ENCODE data around the gene ORC3. TPM values are rescaled to one million over a fixed set of nuclear protein-coding genes. Genes with fewer than 3 reads are reported as not detected.
A peak's percentile ranks its signal among the peaks of the same experiment; 100 is the strongest.

ORC3 gene
- total RNA-seq, 1 experiment from 2014 or later = 32.7 TPM

DNA sequence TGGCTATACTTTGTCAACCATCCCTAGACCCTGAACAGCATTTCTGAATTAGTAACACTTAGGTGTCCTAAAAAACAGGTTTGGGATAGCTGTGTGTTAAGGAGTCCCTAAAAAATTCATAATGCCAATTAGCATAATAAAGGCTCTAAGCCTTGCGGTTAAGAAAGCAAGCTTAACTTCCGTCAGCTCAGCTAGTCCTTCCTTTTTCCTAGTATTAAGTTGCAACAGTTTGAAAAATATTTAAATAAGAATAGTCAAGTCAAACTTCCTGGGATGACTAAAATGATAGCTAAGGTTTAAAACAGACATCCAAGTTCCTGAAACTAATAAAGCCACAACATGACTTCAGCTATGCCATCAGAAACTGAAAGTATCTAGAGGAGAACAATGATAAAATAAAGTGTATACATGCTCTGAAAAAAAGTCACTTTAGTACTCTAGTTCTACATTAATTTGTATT, 108.6 kb downstream of the ORC3 start:
- Mint-ChIP-seq H3K36me3 (ENCODE audit: insufficient read depth, unreplicated experiment) (peaks cover 57% of the 10 kb centered on the region), H3K9me3 (ENCODE audit: low read depth, unreplicated experiment) (no peaks in the 10 kb centered on the region), H3K4me1 (ENCODE audit: low read depth, unreplicated experiment) (peaks cover 21% of the 10 kb centered on the region), H3K27ac (ENCODE audit: unreplicated experiment) (no peak overlapping the region), H3K4me3 (ENCODE audit: low read depth, unreplicated experiment) (peak overlapping the region; percentile 96), H3K27me3 (ENCODE audit: unreplicated experiment) (no peaks in the 10 kb centered on the region)
- BruUV-seq (replicated peaks) = no TSS peak
- intact Hi-C loops (cut with micrococcal nuclease; ENCODE audit: unreplicated experiment) = loop anchor here (10.0 kb wide), 1 partner anchor 96 kb away; no protein-coding TSS in a partner anchor
- no peak for DNase-seq
- CTCF ChIA-PET = interaction anchor here (0.6 to 0.9 kb wide), 3 partner anchors 14 to 418 kb away, joined by 3 to 6 read pairs (median 4); no protein-coding TSS in a partner anchor
- TF ChIP-seq, protein P1, sequence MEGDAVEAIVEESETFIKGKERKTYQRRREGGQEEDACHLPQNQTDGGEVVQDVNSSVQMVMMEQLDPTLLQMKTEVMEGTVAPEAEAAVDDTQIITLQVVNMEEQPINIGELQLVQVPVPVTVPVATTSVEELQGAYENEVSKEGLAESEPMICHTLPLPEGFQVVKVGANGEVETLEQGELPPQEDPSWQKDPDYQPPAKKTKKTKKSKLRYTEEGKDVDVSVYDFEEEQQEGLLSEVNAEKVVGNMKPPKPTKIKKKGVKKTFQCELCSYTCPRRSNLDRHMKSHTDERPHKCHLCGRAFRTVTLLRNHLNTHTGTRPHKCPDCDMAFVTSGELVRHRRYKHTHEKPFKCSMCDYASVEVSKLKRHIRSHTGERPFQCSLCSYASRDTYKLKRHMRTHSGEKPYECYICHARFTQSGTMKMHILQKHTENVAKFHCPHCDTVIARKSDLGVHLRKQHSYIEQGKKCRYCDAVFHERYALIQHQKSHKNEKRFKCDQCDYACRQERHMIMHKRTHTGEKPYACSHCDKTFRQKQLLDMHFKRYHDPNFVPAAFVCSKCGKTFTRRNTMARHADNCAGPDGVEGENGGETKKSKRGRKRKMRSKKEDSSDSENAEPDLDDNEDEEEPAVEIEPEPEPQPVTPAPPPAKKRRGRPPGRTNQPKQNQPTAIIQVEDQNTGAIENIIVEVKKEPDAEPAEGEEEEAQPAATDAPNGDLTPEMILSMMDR (IDR thresholded peaks at IDR 0.05; ENCODE audit: unreplicated experiment) = no peak

DNA sequence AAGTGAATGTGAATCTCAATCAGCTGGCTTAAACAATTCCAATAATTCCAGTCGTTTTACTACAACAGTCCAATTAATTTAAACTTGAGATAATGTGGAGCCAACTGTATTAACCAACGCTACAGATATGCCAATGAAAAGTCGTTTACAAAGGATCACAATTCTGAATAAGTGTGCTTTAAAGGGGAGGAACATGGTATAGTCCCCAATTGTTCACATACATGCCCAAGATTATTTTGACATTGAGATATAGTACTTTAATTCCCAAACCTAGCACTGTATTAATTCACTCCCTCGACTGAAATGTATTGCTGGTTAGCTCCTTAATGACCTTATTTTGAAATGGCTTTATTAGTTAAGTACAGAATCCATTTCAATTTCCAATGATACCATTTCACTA, 109.6 kb downstream of the ORC3 start:
- no peaks in the 10 kb centered on the region for H3K27me3 Mint-ChIP-seq (ENCODE audit: unreplicated experiment)
- H3K27ac Mint-ChIP-seq (ENCODE audit: unreplicated experiment) = no peak overlapping the region
- DNase-seq = no peak
- CTCF ChIA-PET = interaction anchor here (0.6 kb wide), 2 partner anchors 8 to 185 kb away, joined by 4 read pairs; no protein-coding TSS in a partner anchor
- TF ChIP-seq, protein P1 (IDR thresholded peaks at IDR 0.05; ENCODE audit: unreplicated experiment) = no peak
- TSS peak; percentile 41 for BruUV-seq (replicated peaks)
- H3K36me3 Mint-ChIP-seq (ENCODE audit: insufficient read depth, unreplicated experiment) = peaks cover 57% of the 10 kb centered on the region
- intact Hi-C loops (cut with micrococcal nuclease; ENCODE audit: unreplicated experiment) = loop anchor here (10.0 kb wide), 1 partner anchor 95 kb away; no protein-coding TSS in a partner anchor
- H3K4me3 Mint-ChIP-seq (ENCODE audit: low read depth, unreplicated experiment) = peak overlapping the region; percentile 96
- peaks cover 21% of the 10 kb centered on the region for H3K4me1 Mint-ChIP-seq (ENCODE audit: low read depth, unreplicated experiment)
- H3K9me3 Mint-ChIP-seq (ENCODE audit: low read depth, unreplicated experiment) = no peaks in the 10 kb centered on the region

DNA sequence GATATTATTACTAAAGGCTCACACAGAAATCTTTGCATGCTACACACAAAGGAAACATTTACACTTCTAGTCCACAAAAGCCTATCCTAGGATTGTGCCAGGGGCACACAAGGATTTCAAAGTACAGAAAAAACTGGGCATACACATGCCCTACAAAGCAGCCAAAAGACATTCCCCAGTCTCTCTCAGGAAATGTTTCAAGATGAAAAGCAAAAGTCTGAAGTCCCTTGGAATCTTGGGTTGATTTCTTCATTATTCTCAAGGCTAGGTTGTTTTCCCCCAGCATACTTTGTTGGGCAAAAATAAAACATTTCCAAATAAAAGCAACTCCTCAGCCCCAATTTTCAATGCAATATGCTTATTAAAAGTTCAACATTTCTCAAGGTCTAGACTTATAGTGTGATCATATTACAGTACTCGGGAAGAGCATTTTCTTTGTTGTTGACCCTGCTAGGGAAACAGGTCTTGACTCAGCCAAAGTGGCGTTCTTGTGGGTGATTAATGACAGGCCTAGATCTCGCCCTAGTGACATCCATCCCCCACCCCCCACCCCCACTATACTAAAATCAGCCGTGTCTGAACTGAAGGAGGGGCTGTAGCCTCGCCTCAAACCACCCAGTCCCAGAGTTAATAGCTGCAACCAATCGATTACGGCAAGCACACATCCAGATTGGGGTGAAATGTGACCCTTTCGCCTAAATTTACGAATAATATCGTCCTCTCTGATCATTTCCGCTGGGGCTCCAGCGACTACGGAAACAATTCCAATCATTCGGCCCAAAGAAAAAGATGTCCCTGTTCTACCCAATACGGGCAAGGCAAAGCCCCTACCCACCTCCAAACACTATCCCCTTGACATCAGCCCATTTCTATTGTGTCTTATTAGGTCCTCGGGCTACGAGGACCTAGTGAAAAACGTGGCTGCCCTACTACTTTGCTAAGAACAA, 110.7 kb downstream of the ORC3 start:
- intact Hi-C loops (cut with micrococcal nuclease; ENCODE audit: unreplicated experiment) = no loop called here
- DNase-seq = peak; percentile 36
- H3K4me1 Mint-ChIP-seq (ENCODE audit: low read depth, unreplicated experiment) = peaks cover 28% of the 10 kb centered on the region
- H3K9me3 Mint-ChIP-seq (ENCODE audit: low read depth, unreplicated experiment) = no peaks in the 10 kb centered on the region
- H3K27ac Mint-ChIP-seq (ENCODE audit: unreplicated experiment) = peak overlapping the region; percentile 85
- TF ChIP-seq, protein P1 (IDR thresholded peaks at IDR 0.05; ENCODE audit: unreplicated experiment) = no peak
- BruUV-seq (replicated peaks) = no TSS peak
- peak overlapping the region; percentile 96 for H3K4me3 Mint-ChIP-seq (ENCODE audit: low read depth, unreplicated experiment)
- no peaks in the 10 kb centered on the region for H3K27me3 Mint-ChIP-seq (ENCODE audit: unreplicated experiment)
- CTCF ChIA-PET = interaction anchor here (0.5 kb wide), 1 partner anchor 955 kb away, joined by 3 read pairs; no protein-coding TSS in a partner anchor
- peaks cover 55% of the 10 kb centered on the region for H3K36me3 Mint-ChIP-seq (ENCODE audit: insufficient read depth, unreplicated experiment)

DNA sequence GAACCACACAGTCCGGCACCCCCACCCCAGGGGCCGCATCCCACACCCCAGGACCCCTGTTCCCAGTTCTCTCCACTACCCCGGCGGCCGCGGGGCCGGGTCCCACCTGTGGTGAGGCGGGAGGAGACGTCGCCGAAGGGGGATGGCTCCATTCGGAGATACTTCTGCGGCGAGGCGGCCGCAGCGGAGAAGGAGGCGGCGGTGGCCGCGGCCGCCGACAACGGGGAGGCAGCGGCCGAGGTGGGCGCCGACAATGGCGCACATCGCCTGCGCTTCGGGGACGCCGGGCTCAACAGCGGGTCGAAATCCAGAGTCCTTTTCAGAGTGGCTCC, 111.4 kb downstream of the ORC3 start:
- TF ChIP-seq, protein P1 (IDR thresholded peaks at IDR 0.05; ENCODE audit: unreplicated experiment) = no peak
- BruUV-seq (replicated peaks) = no TSS peak
- peaks cover 49% of the 10 kb centered on the region for H3K36me3 Mint-ChIP-seq (ENCODE audit: insufficient read depth, unreplicated experiment)
- H3K4me3 Mint-ChIP-seq (ENCODE audit: low read depth, unreplicated experiment) = peak overlapping the region; percentile 96
- intact Hi-C loops (cut with micrococcal nuclease; ENCODE audit: unreplicated experiment) = no loop called here
- CTCF ChIA-PET = interaction anchor here (0.5 to 0.6 kb wide), 2 partner anchors 21 to 954 kb away, joined by 3 to 4 read pairs; no protein-coding TSS in a partner anchor
- H3K9me3 Mint-ChIP-seq (ENCODE audit: low read depth, unreplicated experiment) = no peaks in the 10 kb centered on the region
- H3K4me1 Mint-ChIP-seq (ENCODE audit: low read depth, unreplicated experiment) = peaks cover 31% of the 10 kb centered on the region
- no peak for DNase-seq
- H3K27me3 Mint-ChIP-seq (ENCODE audit: unreplicated experiment) = no peaks in the 10 kb centered on the region
- peak overlapping the region; percentile 85 for H3K27ac Mint-ChIP-seq (ENCODE audit: unreplicated experiment)
